SIG-M5 (cell line): Measurements from ENCODE around the gene ARHGEF18.
A peak's percentile ranks its signal among the peaks of the same experiment; 100 is the strongest.
"Not testable (repeated sequence)": the region's sequence is repeated elsewhere in the genome, so short reads cannot be mapped to it uniquely, and the experiment has no call there.

Experiments
- DNase-seq: peaks from one replicate; lab custom pipeline; 2025; lab: John Stamatoyannopoulos, UW

ARHGEF18 gene

GRCh38 chr19:7348587-7349230, at the start of gene ARHGEF18:
Gene ARHGEF18, plus strand, starts transcription at chr19:7348937. Its CDS starts 13,954 bp downstream, at chr19:7362891.
- peak; percentile 86 for DNase-seq

GRCh38 chr19:7301525-7301924, 47.2 kb upstream of the ARHGEF18 start:
- DNase-seq, result no peak

- DNase-seq, result no peak
These were observed 45.3 kb upstream of the ARHGEF18 start for GRCh38 chr19:7303470-7303869.

GRCh38 chr19:7304200-7304599, 44.5 kb upstream of the ARHGEF18 start:
- no peak for DNase-seq

- DNase-seq, result no peak
These were observed 41.0 kb upstream of the ARHGEF18 start for GRCh38 chr19:7307590-7308218.

GRCh38 chr19:7308327-7308726, 40.4 kb upstream of the ARHGEF18 start:
- DNase-seq, result not testable (repeated sequence)

GRCh38 chr19:7311911-7312310, 36.8 kb upstream of the ARHGEF18 start:
- no peak for DNase-seq

GRCh38 chr19:7312816-7313215, 35.9 kb upstream of the ARHGEF18 start:
- no peak for DNase-seq

GRCh38 chr19:7318176-7318575, 30.6 kb upstream of the ARHGEF18 start:
- DNase-seq, result no peak

- no peak for DNase-seq
These were observed 22.4 kb upstream of the ARHGEF18 start for GRCh38 chr19:7326105-7326877.

- no peak for DNase-seq
These were observed 20.9 kb upstream of the ARHGEF18 start for GRCh38 chr19:7327802-7328201.

- no peak for DNase-seq
These were observed 20.1 kb upstream of the ARHGEF18 start for GRCh38 chr19:7328647-7329046.

- no peak for DNase-seq
These were observed 17.3 kb upstream of the ARHGEF18 start for GRCh38 chr19:7331446-7331845.

- DNase-seq, result no peak
These were observed 15.3 kb upstream of the ARHGEF18 start for GRCh38 chr19:7333198-7334118.

GRCh38 chr19:7336321-7336973, 12.3 kb upstream of the ARHGEF18 start:
- no peak for DNase-seq

GRCh38 chr19:7337380-7338194, 11.2 kb upstream of the ARHGEF18 start:
- DNase-seq, result peak; percentile 99

GRCh38 chr19:7340959-7341837, 7.5 kb upstream of the ARHGEF18 start:
- DNase-seq, result no peak

GRCh38 chr19:7342143-7342542, 6.6 kb upstream of the ARHGEF18 start:
- DNase-seq, result no peak

- DNase-seq, result no peak
These were observed 2.2 kb upstream of the ARHGEF18 start for GRCh38 chr19:7346488-7346971.
